Measurements from ENCODE around the gene ARPC1A. TPM values are rescaled to one million over a fixed set of nuclear protein-coding genes. Genes with fewer than 3 reads are reported as not detected.
A peak's percentile ranks its signal among the peaks of the same experiment; 100 is the strongest.
"Not testable (repeated sequence)": the region's sequence is repeated elsewhere in the genome, so short reads cannot be mapped to it uniquely, and the experiment has no call there.

The ARPC1A gene
- total RNA-seq, 6 experiments from 2014 or later, result 261 to 285 (median 281) TPM

DNA sequence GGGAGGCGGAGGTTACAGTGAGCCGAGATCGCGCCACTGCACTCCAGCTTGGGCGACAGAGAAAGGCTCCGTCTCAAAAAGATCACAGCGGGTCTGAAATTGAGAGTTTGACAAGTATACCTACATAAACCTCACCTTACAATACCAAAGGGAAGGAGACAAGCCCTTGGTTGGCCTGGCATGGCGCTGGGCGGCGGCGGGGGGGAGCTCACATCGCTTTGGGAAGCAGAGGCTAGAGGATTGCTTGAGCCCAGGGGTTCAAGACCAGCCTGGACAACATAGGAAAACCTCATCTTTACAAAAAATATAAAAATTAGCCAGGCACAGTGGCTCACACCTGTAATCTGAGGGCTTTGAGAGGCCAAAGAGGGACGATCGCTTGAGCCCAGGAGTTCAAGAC is 1.1 kb upstream of the ARPC1A start:
- peaks cover 13% of the 10 kb centered on the region for H3K36me3 Mint-ChIP-seq (ENCODE audit: low read depth)
- no peaks in the 10 kb centered on the region; the same call in 1 of the 2 replicates for H3K27me3 Mint-ChIP-seq (ENCODE audit: insufficient read depth)
- peaks cover 17% of the 10 kb centered on the region for H3K4me1 Mint-ChIP-seq (ENCODE audit: low read depth)
- peak overlapping the region; percentile 97 for H3K4me3 Mint-ChIP-seq
- H3K9me3 Mint-ChIP-seq, result no peaks in the 10 kb centered on the region
- TF ChIP-seq, protein P1, sequence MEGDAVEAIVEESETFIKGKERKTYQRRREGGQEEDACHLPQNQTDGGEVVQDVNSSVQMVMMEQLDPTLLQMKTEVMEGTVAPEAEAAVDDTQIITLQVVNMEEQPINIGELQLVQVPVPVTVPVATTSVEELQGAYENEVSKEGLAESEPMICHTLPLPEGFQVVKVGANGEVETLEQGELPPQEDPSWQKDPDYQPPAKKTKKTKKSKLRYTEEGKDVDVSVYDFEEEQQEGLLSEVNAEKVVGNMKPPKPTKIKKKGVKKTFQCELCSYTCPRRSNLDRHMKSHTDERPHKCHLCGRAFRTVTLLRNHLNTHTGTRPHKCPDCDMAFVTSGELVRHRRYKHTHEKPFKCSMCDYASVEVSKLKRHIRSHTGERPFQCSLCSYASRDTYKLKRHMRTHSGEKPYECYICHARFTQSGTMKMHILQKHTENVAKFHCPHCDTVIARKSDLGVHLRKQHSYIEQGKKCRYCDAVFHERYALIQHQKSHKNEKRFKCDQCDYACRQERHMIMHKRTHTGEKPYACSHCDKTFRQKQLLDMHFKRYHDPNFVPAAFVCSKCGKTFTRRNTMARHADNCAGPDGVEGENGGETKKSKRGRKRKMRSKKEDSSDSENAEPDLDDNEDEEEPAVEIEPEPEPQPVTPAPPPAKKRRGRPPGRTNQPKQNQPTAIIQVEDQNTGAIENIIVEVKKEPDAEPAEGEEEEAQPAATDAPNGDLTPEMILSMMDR (IDR thresholded peaks at IDR 0.05), result no peak
- no peak for DNase-seq
- H3K27ac Mint-ChIP-seq, result no peak overlapping the region

DNA sequence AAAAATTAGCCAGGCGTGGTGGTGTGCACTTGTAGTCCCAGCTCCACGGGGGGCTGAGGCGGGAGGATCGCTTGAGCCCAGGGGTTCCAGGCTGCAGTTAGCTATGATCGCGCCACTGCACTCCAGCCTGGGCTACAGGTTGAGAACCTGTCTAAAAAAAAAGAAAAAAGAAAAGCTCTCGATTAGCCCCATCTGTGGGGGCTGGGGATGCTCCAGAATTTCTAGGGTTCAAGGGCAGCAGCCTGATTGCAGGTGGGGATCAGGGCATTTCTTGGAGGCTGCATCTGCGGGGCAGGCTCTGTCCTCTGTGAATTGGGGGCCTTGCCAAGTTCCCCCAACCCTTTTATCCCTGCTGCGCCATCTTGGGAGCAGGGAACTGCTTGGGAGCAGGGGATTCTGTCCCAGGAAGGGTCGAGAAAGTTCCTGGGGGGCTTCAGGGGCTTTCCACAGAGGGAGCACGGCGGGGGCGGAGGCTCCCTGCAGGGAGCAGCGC is 651 bp upstream of the ARPC1A start:
- Mint-ChIP-seq H3K9me3 (no peaks in the 10 kb centered on the region), H3K36me3 (ENCODE audit: low read depth) (peaks cover 13% of the 10 kb centered on the region), H3K4me3 (peak overlapping the region; percentile 97), H3K27me3 (ENCODE audit: insufficient read depth) (no peaks in the 10 kb centered on the region; the same call in none of the 2 replicates), H3K27ac (peak overlapping the region; percentile 97), H3K4me1 (ENCODE audit: low read depth) (peaks cover 22% of the 10 kb centered on the region)
- TF ChIP-seq, protein P1 (IDR thresholded peaks at IDR 0.05), result no peak
- no peak for DNase-seq

DNA sequence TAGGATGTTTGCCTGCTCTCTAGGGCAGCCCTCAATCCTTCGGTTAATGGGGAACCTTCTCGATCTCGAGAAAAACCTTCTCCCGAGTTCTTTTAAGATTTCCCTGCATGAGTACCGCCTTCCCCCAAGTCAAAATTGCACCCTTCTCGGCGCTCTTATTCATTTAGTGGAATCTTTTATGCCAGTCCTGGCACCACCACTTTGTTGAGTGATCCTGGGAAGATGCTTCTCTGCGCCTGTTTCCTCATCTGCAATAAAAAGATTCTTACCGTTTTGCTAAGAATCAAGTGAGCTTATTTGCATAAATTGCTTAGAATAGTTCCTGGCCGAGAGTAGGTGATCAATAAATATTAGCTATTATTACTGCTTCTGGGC is 697 bp downstream of the ARPC1A start:
- Mint-ChIP-seq H3K4me3 (peak overlapping the region; percentile 97), H3K27ac (peak overlapping the region; percentile 97)

DNA sequence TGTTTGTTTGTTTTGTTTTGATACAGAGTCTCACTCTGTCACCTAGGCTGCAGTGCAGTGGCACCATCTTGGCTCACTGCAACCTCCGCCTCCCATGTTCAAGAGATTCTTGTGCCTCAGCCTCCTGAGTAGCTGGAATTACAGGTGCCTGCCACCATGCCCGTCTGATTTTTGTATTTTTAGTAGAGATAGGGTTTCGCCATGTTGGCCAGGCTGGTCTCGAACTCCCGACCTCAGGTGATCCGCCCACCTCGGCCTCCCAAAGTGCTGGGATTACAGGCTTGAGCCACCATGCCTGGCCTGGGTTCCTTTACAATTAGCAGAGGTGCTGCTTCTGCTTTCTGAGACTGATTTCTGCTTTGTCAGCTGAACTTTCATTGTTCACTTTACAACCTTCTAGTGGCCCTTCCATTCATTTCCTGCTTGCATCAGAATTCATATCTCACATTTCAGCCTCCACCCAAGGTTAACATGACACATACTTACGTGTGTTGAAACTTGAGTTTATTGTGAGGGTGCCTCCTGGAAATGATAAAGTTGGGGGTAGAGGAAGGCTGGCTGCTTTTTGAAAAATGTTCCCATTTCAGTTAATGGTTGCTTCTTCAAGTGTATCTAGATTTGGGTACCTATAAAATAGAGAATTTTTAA is 4.7 kb downstream of the ARPC1A start:
- peak; percentile 80 for DNase-seq
- H3K27me3 Mint-ChIP-seq (ENCODE audit: insufficient read depth); H3K9me3 Mint-ChIP-seq: not testable (repeated sequence)
- H3K36me3 Mint-ChIP-seq (ENCODE audit: low read depth), result peaks cover 22% of the 10 kb centered on the region
- H3K4me1 Mint-ChIP-seq (ENCODE audit: low read depth), result peaks cover 39% of the 10 kb centered on the region
- peak overlapping the region; percentile 87 for H3K4me3 Mint-ChIP-seq
- H3K27ac Mint-ChIP-seq, result peak overlapping the region; percentile 97

More for the DNA sequence above, 697 bp downstream of the ARPC1A start:
- peaks cover 13% of the 10 kb centered on the region for H3K36me3 Mint-ChIP-seq (ENCODE audit: low read depth)
- TF ChIP-seq, protein P1 (IDR thresholded peaks at IDR 0.05), result no peak
- H3K9me3 Mint-ChIP-seq, result no peaks in the 10 kb centered on the region
- H3K27me3 Mint-ChIP-seq (ENCODE audit: insufficient read depth), result no peaks in the 10 kb centered on the region; the same call in none of the 2 replicates
- no peak for DNase-seq
- H3K4me1 Mint-ChIP-seq (ENCODE audit: low read depth), result peaks cover 36% of the 10 kb centered on the region

DNA sequence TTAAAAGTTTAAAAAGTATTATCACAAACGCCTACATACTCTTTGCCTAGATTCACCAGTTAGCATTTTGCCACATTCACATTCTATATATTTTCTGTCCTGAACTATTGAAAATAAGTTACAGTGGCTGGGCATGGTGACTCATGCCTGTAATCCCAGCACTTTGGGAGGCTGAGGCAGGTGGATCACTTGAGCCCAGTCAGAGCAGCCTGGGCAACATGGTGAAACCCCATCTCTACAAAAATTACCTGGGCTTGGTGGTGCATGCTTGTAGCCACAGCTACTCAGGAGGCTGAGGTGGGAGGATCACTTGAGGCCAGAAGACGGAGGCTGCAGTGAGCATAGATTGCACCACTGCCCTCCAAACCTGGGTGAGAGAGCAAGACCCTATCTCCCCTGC is 5.3 kb downstream of the ARPC1A start:
- H3K4me3 Mint-ChIP-seq, result peak overlapping the region; percentile 87
- DNase-seq, result no peak
- peaks cover 23% of the 10 kb centered on the region for H3K36me3 Mint-ChIP-seq (ENCODE audit: low read depth)
- no peaks in the 10 kb centered on the region for H3K9me3 Mint-ChIP-seq
- TF ChIP-seq, protein P1 (IDR thresholded peaks at IDR 0.05), result no peak
- H3K27me3 Mint-ChIP-seq (ENCODE audit: insufficient read depth), result no peaks in the 10 kb centered on the region; the same call in 1 of the 2 replicates
- peaks cover 39% of the 10 kb centered on the region for H3K4me1 Mint-ChIP-seq (ENCODE audit: low read depth)
- peak overlapping the region; percentile 97 for H3K27ac Mint-ChIP-seq

DNA sequence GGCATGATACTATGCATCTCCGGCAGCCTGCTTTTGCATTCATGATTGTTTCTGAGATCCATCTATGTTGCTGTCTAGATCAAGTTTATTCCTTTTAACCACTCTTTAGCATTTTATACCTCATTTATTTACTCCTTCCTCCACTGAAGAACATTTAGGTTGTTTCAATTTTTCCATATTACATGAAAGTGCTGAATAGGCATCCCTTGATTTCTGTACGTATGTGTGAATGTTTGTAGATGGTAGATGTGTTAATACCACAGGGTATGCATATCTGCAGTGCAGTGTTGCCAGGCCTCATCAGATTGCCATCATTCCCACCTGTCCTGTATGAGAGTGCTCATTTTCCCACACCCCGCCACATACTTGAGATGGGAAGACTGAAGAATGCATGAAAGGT is 13.9 kb downstream of the ARPC1A start:
- Mint-ChIP-seq H3K27me3 (ENCODE audit: insufficient read depth) (no peaks in the 10 kb centered on the region), H3K36me3 (ENCODE audit: low read depth) (peaks cover 36% of the 10 kb centered on the region), H3K27ac (no peak overlapping the region)

More for the DNA sequence above, 13.9 kb downstream of the ARPC1A start:
- no peaks in the 10 kb centered on the region for H3K9me3 Mint-ChIP-seq
- DNase-seq, result no peak
- peaks cover 18% of the 10 kb centered on the region for H3K4me1 Mint-ChIP-seq (ENCODE audit: low read depth)
- no peak overlapping the region for H3K4me3 Mint-ChIP-seq
- TF ChIP-seq, protein P1 (IDR thresholded peaks at IDR 0.05), result no peak

Measured in HFFc6 (cell line).